Neural cell (in vitro differentiated cells): Measurements from ENCODE around the gene USP6NL. TPM values are rescaled to one million over a fixed set of nuclear protein-coding genes. Genes with fewer than 3 reads are reported as not detected.

Source experiments
- H2AFZ ChIP-seq: fragments of 200-600, 300-800 bp; sonication (generic), shearing (Covaris generic); 2 replicates; pipeline ENCODE4 v1.6.0; 2014; ENCODE audit warnings: low read depth, mild to moderate bottlenecking, antibody characterized with exemption, low read length, moderate library complexity
- H3F3A ChIP-seq: fragments of 200-600 bp; shearing (Covaris generic); 2 replicates; pipeline ENCODE4 v1.6.1; 2016; ENCODE audit warnings: mild to moderate bottlenecking, moderate library complexity, mixed read lengths, antibody characterized with exemption, low read length; ENCODE audit not compliant: insufficient read depth, poor library complexity, severe bottlenecking
- H3K27ac ChIP-seq: fragments of 200-600, 300-800 bp; sonication (generic), shearing (Covaris generic); 2 replicates; pipeline ENCODE4 v1.5.1; 2014; ENCODE audit warnings: mild to moderate bottlenecking, low read length, moderate library complexity
- H3K27me3 ChIP-seq: fragments of 300-800, 200-600 bp; sonication (generic), shearing (Covaris generic); 2 replicates; pipeline ENCODE4 v1.6.0; 2014; ENCODE audit warnings: mild to moderate bottlenecking, low read depth, low read length, moderate library complexity; ENCODE audit not compliant: insufficient read depth
- H3K36me3 ChIP-seq: fragments of 300-800, 200-600 bp; sonication (generic), shearing (Covaris generic); 2 replicates; pipeline ENCODE4 v1.5.1; 2014; ENCODE audit warnings: mild to moderate bottlenecking, antibody characterized with exemption, low read length, moderate library complexity; ENCODE audit not compliant: insufficient read depth
- H3K4me2 ChIP-seq: fragments of 300-800, 200-600 bp; sonication (generic), shearing (Covaris generic); 2 replicates; pipeline ENCODE4 v1.6.0; 2014; ENCODE audit warnings: mild to moderate bottlenecking, low read length
- H3K4me3 ChIP-seq: fragments of 300-800, 200-600 bp; sonication (generic), shearing (Covaris generic); 2 replicates; pipeline ENCODE4 v1.5.1; 2014; ENCODE audit warnings: mild to moderate bottlenecking, low read length, moderate library complexity
- H3K79me2 ChIP-seq: fragments of 200-600 bp; shearing (Covaris generic); replicated peaks from 2 replicates; pipeline ENCODE4 v1.6.0; 2014; ENCODE audit warnings: mild to moderate bottlenecking, low read length, moderate library complexity; ENCODE audit not compliant: insufficient read depth
- H3K9ac ChIP-seq: fragments of 300-800, 200-600 bp; sonication (generic), shearing (Covaris generic); 2 replicates; pipeline ENCODE4 v1.6.1; 2016; ENCODE audit warnings: mild to moderate bottlenecking, low read length, mixed read lengths
- H3K9me2 ChIP-seq: fragments of 200-600 bp; shearing (Covaris generic); 2 replicates; pipeline ENCODE4 v1.6.1; 2016; ENCODE audit warnings: mild to moderate bottlenecking, low read length, mixed read lengths; ENCODE audit not compliant: insufficient read depth
- H3K9me3 ChIP-seq: fragments of 200-600, 300-800 bp; sonication (generic), shearing (Covaris generic); 2 replicates; pipeline ENCODE4 v1.6.1; 2016; ENCODE audit warnings: mild to moderate bottlenecking, mixed run types, low read length, moderate library complexity, mixed read lengths
- H4K20me1 ChIP-seq: fragments of 200-600 bp; shearing (Covaris generic); 2 replicates; pipeline ENCODE4 v1.6.1; 2016; ENCODE audit warnings: mild to moderate bottlenecking, mixed run types; ENCODE audit not compliant: insufficient read depth
- EP300 ChIP-seq: fragments of 450-650 bp; conservative IDR thresholded peaks from 2 replicates; pipeline ENCODE4 v1.6.1; 2014; ENCODE audit warnings: antibody characterized with exemption, mild to moderate bottlenecking, moderate library complexity; ENCODE audit not compliant: poor library complexity, severe bottlenecking
- EZH2 ChIP-seq: fragments of 200-600, 300-800 bp; shearing (Covaris generic), sonication (generic); IDR thresholded peaks from 2 replicates; pipeline ENCODE4 v1.6.1; 2014; ENCODE audit warnings: antibody characterized with exemption, low read length, borderline replicate concordance, mild to moderate bottlenecking; ENCODE audit not compliant: insufficient read depth, poor library complexity, severe bottlenecking
- MXI1 ChIP-seq: fragments of 450-650 bp; conservative IDR thresholded peaks from 2 replicates; pipeline ENCODE4 v1.6.1; 2014; ENCODE audit warnings: antibody characterized with exemption, mild to moderate bottlenecking; ENCODE audit not compliant: poor library complexity, severe bottlenecking
- POLR2AphosphoS5 ChIP-seq: IDR thresholded peaks from 2 replicates; pipeline ENCODE4 v1.6.1; 2012
- RAD21 ChIP-seq: fragments of 450-650 bp; conservative IDR thresholded peaks from 2 replicates; pipeline ENCODE4 v1.6.1; 2014; ENCODE audit warnings: antibody characterized with exemption, mild to moderate bottlenecking, moderate library complexity
- SMC3 ChIP-seq: fragments of 450-650 bp; conservative IDR thresholded peaks from 2 replicates; pipeline ENCODE4 v1.6.1; 2014; ENCODE audit warnings: antibody characterized with exemption, mild to moderate bottlenecking, moderate library complexity; ENCODE audit not compliant: poor library complexity
- TAF1 ChIP-seq: IDR thresholded peaks from 2 replicates; pipeline ENCODE4 v1.6.1; 2012; ENCODE audit warnings: low read depth
- polyA plus RNA-seq: library from polyadenylated mRNA; depleted of rRNA; stranded (reverse); fragments of >200 nt; gene quantifications from 2 replicates; pipeline ENCODE4 v1.2.3, GENCODE V29; 2014
- TF ChIP-seq, protein P1 (sequence below): IDR thresholded peaks from 2 replicates; pipeline ENCODE4 v1.6.1; 2012; ENCODE audit warnings: borderline replicate concordance
- TF ChIP-seq, protein P2 (sequence below): fragments of 450-650 bp; IDR thresholded peaks from 2 replicates; pipeline ENCODE4 v1.5.1; 2014; ENCODE audit warnings: antibody characterized with exemption, mild to moderate bottlenecking, moderate library complexity; ENCODE audit not compliant: poor library complexity, severe bottlenecking

USP6NL gene
- polyA plus RNA-seq, 1 donor from 2014 or later, result 39.9 TPM

DNA sequence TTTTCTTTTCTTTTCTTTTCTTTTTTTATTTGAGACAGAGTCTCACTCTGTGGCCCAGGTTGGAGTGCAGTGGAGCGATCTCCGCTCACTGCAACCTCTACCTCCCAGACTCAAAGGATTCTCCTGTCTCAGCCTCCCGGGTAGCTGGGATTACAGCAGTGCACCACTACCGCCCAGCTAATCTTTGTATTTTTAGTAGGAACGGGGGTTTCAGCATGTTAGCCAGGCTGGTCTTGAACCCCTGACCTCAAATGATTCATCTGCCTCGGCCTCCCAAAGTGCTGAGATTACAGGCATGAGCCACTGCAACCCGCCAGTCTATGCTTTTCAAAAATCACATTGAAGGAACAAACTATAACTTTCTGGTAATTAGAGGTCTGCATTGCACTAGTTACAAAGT, 2.4 kb downstream of the USP6NL start (continued):
- TF ChIP-seq, protein P1, sequence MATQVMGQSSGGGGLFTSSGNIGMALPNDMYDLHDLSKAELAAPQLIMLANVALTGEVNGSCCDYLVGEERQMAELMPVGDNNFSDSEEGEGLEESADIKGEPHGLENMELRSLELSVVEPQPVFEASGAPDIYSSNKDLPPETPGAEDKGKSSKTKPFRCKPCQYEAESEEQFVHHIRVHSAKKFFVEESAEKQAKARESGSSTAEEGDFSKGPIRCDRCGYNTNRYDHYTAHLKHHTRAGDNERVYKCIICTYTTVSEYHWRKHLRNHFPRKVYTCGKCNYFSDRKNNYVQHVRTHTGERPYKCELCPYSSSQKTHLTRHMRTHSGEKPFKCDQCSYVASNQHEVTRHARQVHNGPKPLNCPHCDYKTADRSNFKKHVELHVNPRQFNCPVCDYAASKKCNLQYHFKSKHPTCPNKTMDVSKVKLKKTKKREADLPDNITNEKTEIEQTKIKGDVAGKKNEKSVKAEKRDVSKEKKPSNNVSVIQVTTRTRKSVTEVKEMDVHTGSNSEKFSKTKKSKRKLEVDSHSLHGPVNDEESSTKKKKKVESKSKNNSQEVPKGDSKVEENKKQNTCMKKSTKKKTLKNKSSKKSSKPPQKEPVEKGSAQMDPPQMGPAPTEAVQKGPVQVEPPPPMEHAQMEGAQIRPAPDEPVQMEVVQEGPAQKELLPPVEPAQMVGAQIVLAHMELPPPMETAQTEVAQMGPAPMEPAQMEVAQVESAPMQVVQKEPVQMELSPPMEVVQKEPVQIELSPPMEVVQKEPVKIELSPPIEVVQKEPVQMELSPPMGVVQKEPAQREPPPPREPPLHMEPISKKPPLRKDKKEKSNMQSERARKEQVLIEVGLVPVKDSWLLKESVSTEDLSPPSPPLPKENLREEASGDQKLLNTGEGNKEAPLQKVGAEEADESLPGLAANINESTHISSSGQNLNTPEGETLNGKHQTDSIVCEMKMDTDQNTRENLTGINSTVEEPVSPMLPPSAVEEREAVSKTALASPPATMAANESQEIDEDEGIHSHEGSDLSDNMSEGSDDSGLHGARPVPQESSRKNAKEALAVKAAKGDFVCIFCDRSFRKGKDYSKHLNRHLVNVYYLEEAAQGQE, result no peak
- TF ChIP-seq POLR2AphosphoS5 (no peak), TAF1 (no peak)

DNA sequence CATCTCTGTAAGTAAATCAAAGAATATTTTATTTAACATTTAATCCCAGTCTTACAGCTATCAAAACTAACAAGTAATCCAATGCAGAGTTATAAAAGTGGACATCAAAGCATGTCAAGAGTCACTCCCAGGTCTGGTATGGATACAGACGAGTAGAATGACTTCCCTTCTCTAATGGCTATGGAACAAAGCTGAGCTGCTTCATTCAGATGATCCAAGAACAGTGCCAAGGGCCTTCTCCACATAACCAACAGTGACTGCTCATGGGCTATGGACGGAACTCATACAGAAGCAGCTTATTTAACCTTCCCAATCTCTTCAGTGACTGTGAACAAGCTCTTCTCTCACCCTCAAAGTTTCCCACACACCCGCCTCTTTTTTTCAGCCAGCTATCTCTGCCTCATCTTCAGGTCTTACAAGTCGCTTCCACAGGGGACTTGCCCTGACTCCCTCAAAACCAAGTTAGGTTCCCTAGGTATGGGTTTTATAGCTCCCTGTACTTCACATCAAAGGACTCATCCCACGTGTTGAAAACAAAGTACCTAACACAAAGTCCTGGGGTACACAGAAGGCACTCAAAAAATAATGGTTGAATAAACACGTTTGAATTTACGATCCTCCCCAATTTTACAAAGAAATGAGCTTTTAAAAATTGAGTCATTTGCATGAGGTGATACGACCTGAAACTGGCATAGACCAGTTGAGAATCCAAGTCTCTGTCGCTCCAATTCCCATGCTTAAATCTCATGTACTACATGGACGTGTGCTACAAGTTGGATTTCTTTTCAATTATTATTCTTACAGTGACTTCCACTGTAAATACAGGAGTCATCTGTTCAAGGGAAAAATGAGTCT, 3.1 kb downstream of the USP6NL start:
- Histone ChIP-seq H2AFZ (no peak overlapping the region), H3K27ac (no peak overlapping the region), H3K36me3 (no peaks in the 10 kb centered on the region), H3K9ac (no peak overlapping the region), H3K4me2 (no peak overlapping the region), H3K9me3 (no peaks in the 10 kb centered on the region), H4K20me1 (no peaks in the 10 kb centered on the region), H3F3A (peaks cover 10% of the 10 kb centered on the region), H3K4me3 (peak overlapping the region; percentile 74), H3K9me2 (no peaks in the 10 kb centered on the region), H3K27me3 (no peaks in the 10 kb centered on the region), H3K79me2 (peaks cover 75% of the 10 kb centered on the region)
- TF ChIP-seq POLR2AphosphoS5 (no peak), MXI1 (no peak), RAD21 (no peak), EP300 (no peak), SMC3 (no peak), TAF1 (no peak), EZH2 (no peak)
- TF ChIP-seq, protein P2, sequence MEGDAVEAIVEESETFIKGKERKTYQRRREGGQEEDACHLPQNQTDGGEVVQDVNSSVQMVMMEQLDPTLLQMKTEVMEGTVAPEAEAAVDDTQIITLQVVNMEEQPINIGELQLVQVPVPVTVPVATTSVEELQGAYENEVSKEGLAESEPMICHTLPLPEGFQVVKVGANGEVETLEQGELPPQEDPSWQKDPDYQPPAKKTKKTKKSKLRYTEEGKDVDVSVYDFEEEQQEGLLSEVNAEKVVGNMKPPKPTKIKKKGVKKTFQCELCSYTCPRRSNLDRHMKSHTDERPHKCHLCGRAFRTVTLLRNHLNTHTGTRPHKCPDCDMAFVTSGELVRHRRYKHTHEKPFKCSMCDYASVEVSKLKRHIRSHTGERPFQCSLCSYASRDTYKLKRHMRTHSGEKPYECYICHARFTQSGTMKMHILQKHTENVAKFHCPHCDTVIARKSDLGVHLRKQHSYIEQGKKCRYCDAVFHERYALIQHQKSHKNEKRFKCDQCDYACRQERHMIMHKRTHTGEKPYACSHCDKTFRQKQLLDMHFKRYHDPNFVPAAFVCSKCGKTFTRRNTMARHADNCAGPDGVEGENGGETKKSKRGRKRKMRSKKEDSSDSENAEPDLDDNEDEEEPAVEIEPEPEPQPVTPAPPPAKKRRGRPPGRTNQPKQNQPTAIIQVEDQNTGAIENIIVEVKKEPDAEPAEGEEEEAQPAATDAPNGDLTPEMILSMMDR, result no peak
- TF ChIP-seq, protein P1, result no peak
